Measurements from ENCODE around the gene NTRK1.

NTRK1 gene

DNA sequence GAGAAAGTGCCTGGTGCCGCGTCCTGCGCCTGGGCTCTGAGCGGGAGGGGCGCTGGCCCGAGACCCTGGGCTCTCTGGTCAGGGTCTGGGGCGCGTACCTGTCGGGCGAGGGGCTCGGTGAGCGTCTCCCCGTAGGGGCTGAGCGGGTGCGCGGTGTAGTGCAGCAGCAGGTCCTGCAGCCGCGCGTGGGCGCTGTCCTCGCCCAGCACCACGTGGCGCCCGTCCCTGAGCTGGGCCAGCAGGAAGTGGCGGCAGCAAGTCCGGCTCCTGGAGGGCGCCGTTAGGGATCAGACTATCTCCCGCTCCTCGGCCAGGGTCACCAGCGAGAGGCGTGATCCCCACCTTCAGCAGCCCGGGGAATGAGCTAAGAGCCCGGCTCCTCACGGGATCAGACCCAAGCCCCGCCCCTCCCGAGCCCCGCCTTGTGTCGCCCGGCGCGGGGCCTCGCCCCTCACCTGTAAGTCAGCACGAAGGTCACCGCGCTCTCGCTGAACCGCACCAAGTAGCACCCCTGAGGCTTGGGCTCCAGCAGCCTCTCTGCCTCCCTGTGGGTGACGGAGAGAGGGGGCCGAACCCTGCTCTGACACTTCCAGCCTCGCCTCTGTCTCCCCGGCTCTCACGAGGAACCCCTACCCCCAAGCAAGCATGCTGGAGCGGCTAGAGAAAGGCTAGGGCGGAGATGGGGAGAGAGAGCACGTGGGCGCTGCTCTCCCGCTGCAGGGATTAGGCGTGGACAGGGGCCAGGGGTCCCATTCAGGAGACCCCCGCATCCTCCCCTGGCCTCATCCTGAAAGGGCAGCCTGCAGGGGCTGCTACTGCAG, 46.7 kb upstream of the NTRK1 start:
- TF ChIP-seq, protein P1, sequence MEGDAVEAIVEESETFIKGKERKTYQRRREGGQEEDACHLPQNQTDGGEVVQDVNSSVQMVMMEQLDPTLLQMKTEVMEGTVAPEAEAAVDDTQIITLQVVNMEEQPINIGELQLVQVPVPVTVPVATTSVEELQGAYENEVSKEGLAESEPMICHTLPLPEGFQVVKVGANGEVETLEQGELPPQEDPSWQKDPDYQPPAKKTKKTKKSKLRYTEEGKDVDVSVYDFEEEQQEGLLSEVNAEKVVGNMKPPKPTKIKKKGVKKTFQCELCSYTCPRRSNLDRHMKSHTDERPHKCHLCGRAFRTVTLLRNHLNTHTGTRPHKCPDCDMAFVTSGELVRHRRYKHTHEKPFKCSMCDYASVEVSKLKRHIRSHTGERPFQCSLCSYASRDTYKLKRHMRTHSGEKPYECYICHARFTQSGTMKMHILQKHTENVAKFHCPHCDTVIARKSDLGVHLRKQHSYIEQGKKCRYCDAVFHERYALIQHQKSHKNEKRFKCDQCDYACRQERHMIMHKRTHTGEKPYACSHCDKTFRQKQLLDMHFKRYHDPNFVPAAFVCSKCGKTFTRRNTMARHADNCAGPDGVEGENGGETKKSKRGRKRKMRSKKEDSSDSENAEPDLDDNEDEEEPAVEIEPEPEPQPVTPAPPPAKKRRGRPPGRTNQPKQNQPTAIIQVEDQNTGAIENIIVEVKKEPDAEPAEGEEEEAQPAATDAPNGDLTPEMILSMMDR (conservative IDR thresholded peaks at IDR 0.05; ENCODE audit: low read depth, low read length): peak; percentile 40
- H3K4me1 ChIP-seq (ENCODE audit: low read depth, poor library complexity, severe bottlenecking): peaks cover 9% of the 10 kb centered on the region
- H3K27me3 ChIP-seq (ENCODE audit: insufficient read depth, low read depth): peaks cover 5% of the 10 kb centered on the region; the same call in 1 of the 2 replicates
- H3K27ac ChIP-seq: no peak overlapping the region
- H3K9ac ChIP-seq: peak overlapping the region; percentile 36; the same call in 1 of the 2 replicates
- H4K20me1 ChIP-seq (ENCODE audit: insufficient read depth): no peaks in the 10 kb centered on the region
- H3K4me3 ChIP-seq (IDR thresholded peaks at IDR 0.05; ENCODE audit: insufficient read depth, low read depth, low read length): peak overlapping the region; percentile 51
- peak overlapping the region; percentile 23; the same call in 1 of the 2 replicates for H3K4me2 ChIP-seq
- H2AFZ ChIP-seq (ENCODE audit: low read depth): peak overlapping the region; percentile 44
- H3K36me3 ChIP-seq (ENCODE audit: insufficient read depth): no peaks in the 10 kb centered on the region
- H3K79me2 ChIP-seq (ENCODE audit: insufficient read depth, low read depth): no peaks in the 10 kb centered on the region

DNA sequence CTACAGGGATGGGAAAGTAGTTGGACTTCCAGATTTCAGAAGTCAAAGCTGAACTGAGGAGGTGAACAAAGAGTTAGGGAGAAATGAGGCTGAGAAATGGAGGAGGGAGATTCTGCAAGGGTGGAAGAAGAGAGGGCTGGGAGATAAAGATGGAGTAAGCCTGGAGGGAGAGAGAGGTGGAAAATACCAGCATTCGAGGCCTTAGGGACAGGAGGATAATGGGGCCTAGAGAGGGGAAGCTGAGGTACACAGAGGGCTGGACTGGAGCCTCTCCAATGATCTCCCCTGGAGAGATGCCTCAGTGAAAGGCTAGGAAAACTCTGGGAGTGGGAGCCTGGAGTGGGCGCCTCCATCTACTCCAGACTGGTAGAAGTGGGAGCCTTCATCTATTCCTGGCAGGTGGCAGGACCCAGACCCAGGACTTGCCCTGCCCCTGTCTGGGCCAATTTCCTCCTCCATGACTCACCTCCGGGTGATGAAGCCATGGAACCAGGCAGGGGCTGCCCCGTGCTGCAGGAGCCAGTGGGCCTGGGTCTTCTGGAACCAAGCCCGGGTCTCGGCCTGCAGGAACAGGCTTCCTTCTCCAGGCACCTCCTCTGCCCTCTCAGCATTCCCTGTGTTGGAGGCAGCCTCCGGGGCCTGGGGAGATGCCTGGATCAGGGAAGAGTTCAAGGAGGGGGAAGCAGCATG, 45.9 kb upstream of the NTRK1 start:
- Histone ChIP-seq H3K4me1 (ENCODE audit: low read depth, poor library complexity, severe bottlenecking) (peaks cover 9% of the 10 kb centered on the region), H3K4me3 (IDR thresholded peaks at IDR 0.05; ENCODE audit: insufficient read depth, low read depth, low read length) (no peak overlapping the region), H3K27ac (no peak overlapping the region)

DNA sequence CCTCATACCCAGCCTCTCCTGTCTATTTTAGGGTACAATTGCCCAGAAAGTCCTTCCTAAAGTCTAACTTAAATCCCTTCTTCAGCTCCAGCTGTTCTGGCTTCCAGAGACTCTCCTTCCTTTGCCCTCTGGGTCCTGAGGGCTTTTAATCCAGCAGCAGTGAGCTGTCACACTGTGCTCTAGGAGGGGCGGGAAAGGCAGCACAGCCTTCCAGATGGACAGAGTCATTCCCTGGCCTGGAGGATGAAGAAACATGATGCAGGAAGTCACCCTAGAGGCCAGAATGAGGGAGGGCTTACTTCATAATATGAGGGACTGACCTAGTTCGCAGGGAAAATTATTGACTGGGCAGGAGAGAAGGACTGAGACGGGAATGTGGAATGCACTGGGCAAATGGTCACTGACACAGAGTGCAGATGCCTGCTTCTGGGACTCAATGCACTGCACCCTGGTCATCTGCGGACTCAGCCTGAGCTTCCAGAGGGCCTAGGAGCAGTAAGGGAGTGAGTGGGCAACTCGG, 45.3 kb upstream of the NTRK1 start:
- H3K9ac ChIP-seq: no peak overlapping the region
- H3K4me3 ChIP-seq (IDR thresholded peaks at IDR 0.05; ENCODE audit: insufficient read depth, low read depth, low read length): no peak overlapping the region
- H3K4me2 ChIP-seq: no peak overlapping the region
- no peak overlapping the region for H3K27ac ChIP-seq
- peaks cover 9% of the 10 kb centered on the region for H3K4me1 ChIP-seq (ENCODE audit: low read depth, poor library complexity, severe bottlenecking)
- H3K36me3 ChIP-seq (ENCODE audit: insufficient read depth): no peaks in the 10 kb centered on the region
- H2AFZ ChIP-seq (ENCODE audit: low read depth): no peak overlapping the region
- no peaks in the 10 kb centered on the region for H3K79me2 ChIP-seq (ENCODE audit: insufficient read depth, low read depth)
- H3K27me3 ChIP-seq (ENCODE audit: insufficient read depth, low read depth): peaks cover 5% of the 10 kb centered on the region; the same call in 1 of the 2 replicates
- H4K20me1 ChIP-seq (ENCODE audit: insufficient read depth): no peaks in the 10 kb centered on the region
- TF ChIP-seq, protein P1 (conservative IDR thresholded peaks at IDR 0.05; ENCODE audit: low read depth, low read length): no peak; the same call in 1 of the 2 replicates

More for the DNA sequence above, 45.9 kb upstream of the NTRK1 start:
- Histone ChIP-seq H3K9ac (peak overlapping the region; percentile 36; the same call in 1 of the 2 replicates), H3K36me3 (ENCODE audit: insufficient read depth) (no peaks in the 10 kb centered on the region), H4K20me1 (ENCODE audit: insufficient read depth) (no peaks in the 10 kb centered on the region), H3K4me2 (peak overlapping the region; percentile 23; the same call in 1 of the 2 replicates), H2AFZ (ENCODE audit: low read depth) (peak overlapping the region; percentile 44), H3K79me2 (ENCODE audit: insufficient read depth, low read depth) (no peaks in the 10 kb centered on the region), H3K27me3 (ENCODE audit: insufficient read depth, low read depth) (peaks cover 5% of the 10 kb centered on the region; the same call in 1 of the 2 replicates)
- TF ChIP-seq, protein P1 (conservative IDR thresholded peaks at IDR 0.05; ENCODE audit: low read depth, low read length): no peak

DNA sequence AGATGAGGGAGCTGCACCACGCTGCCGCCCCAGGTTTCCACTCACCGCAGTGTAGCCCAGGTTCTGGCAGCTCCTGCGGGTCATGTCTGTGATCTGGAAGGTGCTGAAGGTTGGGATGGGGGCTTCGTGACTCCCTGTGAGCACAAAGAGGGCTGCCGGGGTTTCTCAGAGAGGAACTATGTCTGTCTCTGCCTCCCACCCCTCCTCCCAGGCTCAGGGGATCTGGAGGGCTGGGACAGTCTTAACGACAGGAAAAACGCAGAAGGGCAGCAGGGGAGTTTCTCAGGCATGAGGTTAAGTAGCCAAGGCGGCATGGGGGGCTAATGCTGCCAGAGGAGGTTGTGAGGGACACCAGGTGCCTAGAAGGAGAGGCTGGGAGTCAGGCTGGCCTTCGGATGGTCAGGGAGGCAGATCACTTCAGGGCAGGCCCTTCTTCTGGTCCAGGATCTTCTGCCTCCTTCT, 44.7 kb upstream of the NTRK1 start:
- TF ChIP-seq, protein P1 (conservative IDR thresholded peaks at IDR 0.05; ENCODE audit: low read depth, low read length): no peak
- peaks cover 9% of the 10 kb centered on the region for H3K4me1 ChIP-seq (ENCODE audit: low read depth, poor library complexity, severe bottlenecking)
- no peak overlapping the region for H3K9ac ChIP-seq
- no peak overlapping the region for H3K4me3 ChIP-seq (IDR thresholded peaks at IDR 0.05; ENCODE audit: insufficient read depth, low read depth, low read length)
- no peaks in the 10 kb centered on the region for H3K36me3 ChIP-seq (ENCODE audit: insufficient read depth)
- H3K4me2 ChIP-seq: no peak overlapping the region
- H2AFZ ChIP-seq (ENCODE audit: low read depth): peak overlapping the region; percentile 32; the same call in 1 of the 2 replicates
- no peaks in the 10 kb centered on the region for H3K79me2 ChIP-seq (ENCODE audit: insufficient read depth, low read depth)
- H4K20me1 ChIP-seq (ENCODE audit: insufficient read depth): no peaks in the 10 kb centered on the region
- no peak overlapping the region for H3K27ac ChIP-seq
- peaks cover 8% of the 10 kb centered on the region; the same call in 1 of the 2 replicates for H3K27me3 ChIP-seq (ENCODE audit: insufficient read depth, low read depth)

Measured in KMS-11 (cell line).